GM18519 (cell line): ENCODE results near the gene RGS19.

Experiments
- ATAC-seq: cut with Tn5 transposase; IDR thresholded peaks from one replicate; pipeline ENCODE4 v1.9.1; 2021; ENCODE audit warnings: mild to moderate bottlenecking, moderate library complexity; ENCODE audit not compliant: unreplicated experiment, low FRiP score

The RGS19 gene

DNA sequence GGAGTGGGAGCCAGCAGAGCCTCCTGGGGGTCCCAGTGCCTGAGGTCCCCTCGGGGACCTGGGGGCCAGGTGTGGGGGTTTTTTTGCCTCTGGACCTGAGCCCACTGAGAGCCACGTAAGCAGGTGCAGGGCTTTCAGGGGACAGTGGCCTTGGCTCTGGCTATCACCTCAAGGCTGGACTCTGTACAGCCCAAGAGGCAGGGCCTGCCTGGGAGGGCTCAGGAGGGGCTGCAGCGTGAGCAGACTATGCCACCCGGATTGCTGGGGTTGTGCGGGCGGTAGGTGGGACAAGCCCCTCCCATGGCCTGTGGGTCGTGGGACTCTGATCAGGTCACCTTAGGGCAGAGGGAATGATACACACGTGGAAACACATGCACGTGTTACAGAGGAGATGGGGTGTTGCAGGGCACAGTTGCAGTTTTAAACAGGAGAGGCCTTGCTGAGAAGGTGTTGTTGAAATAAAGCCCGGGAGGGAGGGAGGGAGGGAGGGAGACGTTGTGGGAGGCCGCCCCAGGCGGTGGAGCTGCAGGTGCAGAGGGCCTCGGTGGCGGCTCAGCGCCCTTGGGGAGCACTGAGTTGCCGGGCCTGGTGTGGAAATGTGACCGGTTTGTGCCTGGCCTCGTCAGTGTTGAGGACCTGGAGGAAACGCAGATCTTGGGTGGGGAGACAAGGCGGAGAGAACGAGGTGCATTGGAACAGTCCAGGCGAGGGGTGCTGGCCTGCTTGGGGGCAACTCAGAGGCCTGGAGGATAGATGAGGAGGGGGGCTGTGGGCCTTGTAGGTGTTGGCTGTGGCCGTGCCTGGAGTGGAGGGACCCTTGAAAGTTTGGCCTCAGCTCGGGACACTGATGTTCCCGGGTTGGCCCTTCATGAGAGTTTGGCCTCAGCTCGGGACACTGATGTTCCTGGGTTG, 14.0 kb downstream of the RGS19 start:
- no peak for ATAC-seq

DNA sequence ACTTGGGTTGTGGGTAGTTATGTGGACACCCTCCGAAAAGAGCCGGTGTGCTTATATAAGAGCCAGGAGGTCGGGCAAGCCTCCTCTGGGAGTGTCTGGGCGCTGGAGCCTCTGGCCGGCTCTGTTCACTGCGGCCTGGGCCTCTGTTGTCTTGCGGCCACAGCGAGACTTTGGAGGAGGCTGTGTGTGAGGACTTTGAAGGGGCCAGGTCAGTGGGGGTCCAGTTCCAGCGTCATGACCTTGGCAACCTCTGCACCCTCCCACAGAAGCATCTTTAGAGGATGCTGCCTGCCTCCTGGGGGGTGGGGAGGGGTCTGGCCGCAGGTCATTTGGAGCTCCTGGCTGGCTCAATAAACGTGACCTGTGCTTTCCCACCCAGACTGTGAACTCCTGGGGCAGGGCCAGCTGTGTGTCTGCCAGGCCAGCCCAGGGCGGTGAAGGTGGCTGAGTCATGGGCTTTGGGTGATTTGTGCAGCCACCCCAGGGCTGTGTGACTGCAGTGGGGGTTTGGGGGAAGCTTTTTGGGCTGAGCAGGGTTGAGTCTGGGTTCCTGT, 15.1 kb downstream of the RGS19 start:
- no peak for ATAC-seq

DNA sequence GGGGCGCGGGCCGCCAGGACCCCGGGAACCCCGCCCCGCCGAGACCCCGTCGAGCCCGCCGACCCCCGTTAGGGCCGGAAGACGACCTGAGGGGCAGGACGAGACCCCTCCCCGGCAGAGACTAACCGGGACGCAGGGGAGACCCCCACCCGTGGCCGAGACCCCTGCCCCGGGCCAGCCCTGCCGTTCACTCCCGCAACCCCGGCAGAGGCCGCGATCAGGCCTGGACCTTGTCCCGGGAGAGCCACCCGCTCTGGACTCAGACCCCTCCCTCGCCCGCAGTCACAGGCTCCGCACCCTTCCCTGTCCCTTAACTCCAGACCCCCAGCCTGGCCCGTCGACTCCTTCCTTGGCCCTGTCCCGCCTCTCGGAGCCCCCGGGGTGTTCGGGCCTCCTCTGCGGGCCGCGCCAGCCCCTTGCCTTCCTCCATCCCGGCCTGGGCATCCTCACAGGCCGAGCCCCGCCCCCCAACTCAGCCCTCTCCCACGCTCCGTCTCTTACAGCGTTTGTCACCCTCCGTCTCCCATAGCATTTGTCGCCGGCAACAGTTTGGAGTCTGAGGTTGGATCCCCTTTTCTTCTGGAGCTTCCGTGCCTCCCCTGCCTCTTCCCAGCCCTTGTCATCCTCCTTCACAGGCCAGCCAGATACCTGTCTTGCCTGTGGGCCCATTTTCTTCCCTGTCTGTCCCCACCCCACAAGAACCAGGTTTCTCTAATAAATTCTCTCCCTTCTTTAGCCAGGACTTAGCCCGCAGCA, 15.8 kb downstream of the RGS19 start:
- no peak for ATAC-seq

DNA sequence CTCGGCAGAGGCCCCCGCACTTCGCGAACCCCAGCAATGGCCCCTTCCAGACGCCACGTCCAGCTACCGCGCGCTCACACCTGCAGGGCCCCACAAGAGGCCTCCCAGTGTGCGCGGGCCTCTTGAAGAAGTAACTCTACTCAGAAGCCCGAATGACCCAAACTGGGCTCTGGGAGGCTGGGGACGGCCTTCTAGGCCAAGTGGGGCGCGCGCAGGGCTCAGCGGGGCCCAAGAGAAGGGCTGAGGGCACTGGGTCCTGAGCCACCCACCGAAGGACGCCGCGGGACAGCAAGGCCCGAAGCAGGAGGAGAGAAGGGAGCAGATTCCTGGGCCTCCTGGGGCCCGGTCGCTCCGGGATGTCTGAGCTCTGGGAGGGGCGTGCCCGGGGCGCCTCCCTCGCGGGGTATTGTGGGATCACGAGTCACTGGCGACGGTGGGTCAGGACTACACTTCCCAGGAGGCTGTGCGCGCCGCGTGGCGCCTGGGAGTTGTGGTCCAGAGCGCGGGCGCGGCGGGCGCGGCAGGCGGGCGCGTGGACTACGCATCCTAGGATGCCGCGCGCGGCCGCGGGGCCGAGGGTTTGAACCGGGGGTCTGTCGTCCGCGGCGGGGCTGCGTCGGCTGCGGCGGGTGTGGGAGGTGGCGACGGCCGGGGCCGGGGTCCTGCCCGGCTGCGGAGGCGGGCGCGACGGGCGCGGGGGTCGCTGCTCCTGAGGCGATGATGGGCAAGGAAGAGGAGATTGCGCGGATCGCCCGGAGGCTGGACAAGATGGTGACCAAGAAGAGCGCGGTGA, 16.5 kb downstream of the RGS19 start, which contains the start of gene TCEA2:
TSS of gene TCEA2 (plus strand) at position 603 of the 793 bp plus-strand sequence. CDS start at position 718, 115 bp downstream.
- ATAC-seq, result no peak

GRCh38 chr20:64062276-64062595, 17.1 kb downstream of the RGS19 start:
- ATAC-seq, result no peak

DNA sequence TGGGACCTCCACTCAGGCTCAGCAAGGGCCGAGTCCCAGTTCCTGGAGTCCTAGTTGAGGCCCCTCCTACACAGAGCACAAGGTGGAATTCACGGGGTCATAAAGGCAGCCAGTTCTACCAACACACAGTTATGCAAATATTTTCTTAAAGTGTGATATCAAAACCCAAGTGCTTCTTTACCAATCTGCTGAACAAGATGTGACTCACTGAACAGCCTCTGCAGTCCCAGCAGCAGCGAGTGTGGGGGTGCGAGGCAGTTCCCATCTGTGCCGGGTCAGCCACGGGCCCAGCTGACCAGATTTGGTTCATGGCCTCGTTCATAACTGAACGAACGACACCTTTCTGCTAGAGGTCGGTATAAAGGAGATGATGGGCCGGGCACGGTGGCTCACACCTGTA, 20.8 kb downstream of the RGS19 start:
- no peak for ATAC-seq

DNA sequence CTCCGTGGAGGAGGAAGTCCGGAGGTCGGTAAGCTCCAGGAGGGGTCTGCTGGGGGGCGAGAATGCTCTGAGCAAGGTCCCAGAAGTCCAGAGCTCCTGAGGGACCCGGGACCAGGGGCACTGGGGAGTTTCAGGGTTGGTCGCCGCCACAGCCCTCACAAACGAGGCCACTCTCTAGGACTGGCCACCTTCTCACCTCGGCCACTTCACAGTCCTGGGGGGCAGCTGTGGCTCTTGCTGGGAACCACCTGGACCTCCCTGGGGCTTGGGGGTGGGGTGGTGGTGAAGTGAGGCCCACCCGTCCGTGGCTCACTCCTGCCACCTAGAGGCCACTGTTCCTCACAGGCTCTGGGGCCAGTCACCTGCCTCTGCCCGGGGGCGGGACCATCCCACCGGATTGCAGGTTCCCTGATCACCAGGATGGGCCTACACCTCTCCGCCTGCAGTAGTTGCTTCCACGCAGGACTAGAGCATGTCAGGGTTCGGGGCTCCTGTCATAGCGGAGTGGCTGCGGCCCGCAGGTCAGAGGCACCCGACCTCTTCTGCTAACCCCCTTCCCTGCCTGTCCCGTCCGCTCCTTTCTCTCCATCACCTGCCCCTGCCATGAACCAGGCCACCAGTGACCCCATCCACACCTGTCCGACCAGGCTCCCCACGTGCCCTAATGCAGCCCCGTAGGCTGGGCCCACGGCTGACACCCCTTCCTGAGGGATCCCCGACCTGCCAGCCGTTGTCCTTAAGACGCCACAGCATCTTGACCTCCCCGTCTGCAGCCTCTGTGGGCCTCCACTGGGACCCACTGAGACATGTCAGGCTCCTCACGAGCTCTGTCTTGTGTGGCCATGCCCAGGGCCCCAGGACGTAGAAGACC, 21.5 kb downstream of the RGS19 start:
- no peak for ATAC-seq

- no peak for ATAC-seq
These were observed 22.3 kb downstream of the RGS19 start for GRCh38 chr20:64056889-64057627.

DNA sequence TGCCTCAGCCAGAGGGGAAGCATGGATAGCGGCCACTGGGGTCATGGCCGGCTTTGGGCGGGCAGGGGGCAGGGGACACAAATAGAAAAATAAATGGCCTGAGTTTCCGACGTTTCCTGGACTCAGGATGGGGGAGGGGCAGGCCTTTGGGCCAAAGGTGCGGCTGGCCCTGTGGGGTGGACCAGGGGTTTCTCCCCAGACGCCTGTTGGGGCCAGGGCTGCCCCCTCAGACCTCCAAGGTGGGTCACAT, 22.8 kb downstream of the RGS19 start:
- ATAC-seq, result no peak

- no peak for ATAC-seq
These were observed 23.3 kb downstream of the RGS19 start for GRCh38 chr20:64055893-64056638.

GRCh38 chr20:64055396-64055892, 23.9 kb downstream of the RGS19 start:
- ATAC-seq, result no peak

DNA sequence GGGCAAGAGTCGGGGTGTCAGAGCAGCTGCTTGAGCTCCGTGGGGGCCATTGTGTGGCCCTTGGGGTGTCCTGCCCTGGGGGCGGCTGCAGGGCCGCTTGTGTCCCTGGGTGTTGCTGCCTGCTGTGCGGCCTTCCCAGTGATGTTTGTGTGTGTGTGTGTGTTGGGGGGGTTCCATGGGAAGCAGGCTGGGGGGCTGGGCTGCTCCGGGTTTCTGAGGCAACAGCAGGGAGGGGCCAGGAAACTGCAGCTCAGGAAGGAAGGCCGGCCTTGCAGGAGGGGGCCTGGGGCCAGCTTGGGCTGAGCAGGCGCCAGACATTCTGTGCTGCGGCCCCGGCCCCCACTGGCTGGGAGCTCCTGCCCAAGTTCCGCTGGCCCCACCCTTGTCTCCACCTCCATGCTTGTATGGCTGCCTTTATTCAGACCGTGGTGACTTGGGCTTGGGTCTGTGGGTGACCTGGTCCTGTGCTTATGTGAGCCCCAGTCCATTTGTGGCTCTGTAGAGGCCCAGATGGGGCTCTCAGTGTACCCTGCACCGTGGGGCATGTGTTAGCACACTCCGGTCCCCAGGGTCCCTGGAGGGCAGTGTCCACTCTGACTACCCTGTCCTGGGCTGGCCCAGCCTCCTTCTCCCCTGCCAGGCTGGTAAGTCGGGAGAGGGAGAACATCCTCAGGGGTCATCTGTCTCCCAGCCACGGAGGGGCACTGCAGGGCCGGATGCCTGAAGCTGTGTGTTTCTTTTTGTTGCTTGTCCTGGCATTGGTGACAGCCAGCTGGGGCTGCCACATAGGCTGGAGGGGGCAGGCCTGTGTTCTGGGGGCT, 25.3 kb downstream of the RGS19 start:
- no peak for ATAC-seq

GRCh38 chr20:64052987-64053840, 26.1 kb downstream of the RGS19 start:
- ATAC-seq, result no peak

DNA sequence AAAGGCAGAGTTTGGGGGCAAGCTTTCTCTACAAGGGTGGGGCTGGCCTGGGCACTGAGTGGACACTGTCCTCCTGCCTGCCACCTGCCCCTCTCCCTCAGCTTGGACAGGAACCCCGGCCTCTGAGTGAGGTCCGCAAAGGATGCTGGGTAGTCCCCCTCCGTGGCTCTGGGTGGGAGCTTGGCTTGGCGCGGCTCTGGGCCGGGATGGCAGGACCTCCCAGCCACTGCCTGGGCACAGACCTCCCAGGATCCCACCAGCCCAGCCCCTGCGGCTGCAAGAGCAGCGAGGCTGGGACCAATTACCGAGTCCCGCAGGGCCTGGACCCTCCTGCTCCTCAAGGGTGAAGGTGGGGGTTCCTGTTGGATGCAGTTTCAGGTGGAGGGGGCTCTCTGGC, 27.0 kb downstream of the RGS19 start:
- ATAC-seq, result no peak

DNA sequence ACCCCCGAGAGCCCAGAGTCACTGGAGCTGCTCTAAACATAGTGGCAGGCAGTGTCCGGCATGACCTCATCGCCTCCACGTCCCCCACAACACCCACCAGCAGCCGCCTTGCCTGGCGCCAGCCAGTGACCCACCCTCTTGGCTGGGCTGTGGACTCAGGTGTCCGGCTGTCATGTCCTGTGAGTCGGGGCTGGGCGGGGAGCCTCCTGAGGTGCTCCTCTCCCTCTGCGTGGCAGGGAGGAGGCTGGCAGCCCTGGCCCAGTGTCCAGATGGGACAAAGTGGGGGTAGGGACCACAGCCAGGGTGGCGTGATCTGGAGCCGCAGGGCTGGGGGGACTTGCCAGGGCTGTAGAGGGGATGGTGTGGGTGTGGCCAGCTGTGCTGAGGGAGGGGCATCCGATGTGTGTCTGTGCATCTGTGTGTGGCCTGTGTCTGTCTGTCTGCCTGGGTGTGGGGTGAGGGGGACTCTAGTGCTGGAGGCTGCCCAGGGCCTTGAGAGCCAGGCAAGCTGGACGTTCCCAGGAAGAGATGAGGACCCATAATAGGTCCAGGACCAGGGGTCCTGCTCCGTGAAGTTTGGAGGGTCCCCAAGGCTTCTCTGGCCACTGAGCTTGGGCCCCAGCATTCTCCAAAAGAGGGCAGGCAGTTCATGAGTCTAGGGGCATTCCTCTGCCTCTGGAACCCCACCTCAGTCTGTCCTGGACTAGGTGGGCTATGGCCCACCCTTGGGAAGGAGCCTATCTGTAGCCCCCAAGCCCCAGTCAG, 27.6 kb downstream of the RGS19 start:
- ATAC-seq, result no peak

DNA sequence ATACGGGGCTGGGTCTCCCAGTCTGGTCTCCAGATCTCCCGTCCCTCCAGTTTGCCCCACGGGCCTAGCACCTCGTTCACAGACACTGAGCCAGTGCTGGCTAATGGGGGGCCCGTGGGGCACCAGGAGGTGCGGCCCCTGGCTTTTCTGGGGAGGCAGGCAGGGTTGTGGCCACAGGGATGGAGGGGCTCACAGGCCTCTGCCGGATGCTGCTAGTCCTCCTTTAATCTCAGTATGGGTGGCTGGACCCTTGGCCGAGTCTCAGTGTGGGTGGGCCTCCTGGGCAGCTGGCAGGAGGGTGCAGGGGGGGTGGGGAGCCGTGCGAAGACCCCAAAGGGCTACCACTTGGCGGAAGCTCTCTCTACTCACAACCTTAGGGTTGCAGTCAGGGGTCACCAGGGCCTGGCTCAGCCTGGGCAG, 28.3 kb downstream of the RGS19 start:
- ATAC-seq, result no peak
